SK-N-MC (cell line): Measurements from ENCODE around the gene DNER.

ENCODE experiments used
- EZH2 ChIP-seq: fragments of 200-600 bp; sonication (generic); IDR thresholded peaks from one replicate; pipeline ENCODE4 v1.6.1; 2017; ENCODE audit warnings: antibody characterized with exemption
- FOXP2 ChIP-seq: optimal IDR thresholded peaks from 2 replicates; pipeline ENCODE3; 2011; ENCODE audit warnings: mild to moderate bottlenecking, moderate library complexity; ENCODE audit not compliant: insufficient read depth; ENCODE audit errors: extremely low read length, control extremely low read depth
- POLR2AphosphoS5 ChIP-seq: IDR thresholded peaks from 2 replicates; pipeline ENCODE4 v1.6.1; 2012; ENCODE audit warnings: mild to moderate bottlenecking, low read depth, low read length, borderline replicate concordance

DNA sequence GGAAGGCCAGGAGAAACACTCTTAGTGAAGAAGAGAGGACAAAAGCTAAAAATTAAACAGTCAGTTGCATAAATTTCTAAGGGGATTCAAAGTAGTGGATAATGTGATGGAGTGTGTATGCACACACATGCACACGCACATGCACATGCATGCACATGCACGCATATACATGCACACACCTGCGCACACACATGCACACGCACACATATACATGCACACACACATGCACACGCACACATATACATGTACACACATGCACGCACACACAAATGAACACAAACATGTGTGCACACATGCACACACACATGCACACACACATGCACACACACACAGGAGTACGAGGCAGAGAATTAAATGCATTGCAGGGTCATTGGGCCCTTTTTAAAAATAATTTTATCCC is 117.6 kb downstream of the DNER start:
- TF ChIP-seq POLR2AphosphoS5, result no peak
- no peak for TF ChIP-seq EZH2
- TF ChIP-seq FOXP2, result no peak
